ENCODE data around the gene ARHGAP10.
"Not testable (repeated sequence)": the region's sequence is repeated elsewhere in the genome, so short reads cannot be mapped to it uniquely, and the experiment has no call there.

The ARHGAP10 gene

GRCh38 chr4:148069895-148070178, 337.9 kb downstream of the ARHGAP10 start:
- no peak for FAIRE-seq

- FAIRE-seq = no peak
Measured at GRCh38 chr4:148071009-148071408, 339.1 kb downstream of the ARHGAP10 start.

GRCh38 chr4:148072789-148073188, 340.9 kb downstream of the ARHGAP10 start:
- no peak for FAIRE-seq

- FAIRE-seq = no peak
Measured at GRCh38 chr4:148073349-148073748, 341.5 kb downstream of the ARHGAP10 start.

GRCh38 chr4:148074462-148074861, 342.6 kb downstream of the ARHGAP10 start:
- no peak for FAIRE-seq

DNA sequence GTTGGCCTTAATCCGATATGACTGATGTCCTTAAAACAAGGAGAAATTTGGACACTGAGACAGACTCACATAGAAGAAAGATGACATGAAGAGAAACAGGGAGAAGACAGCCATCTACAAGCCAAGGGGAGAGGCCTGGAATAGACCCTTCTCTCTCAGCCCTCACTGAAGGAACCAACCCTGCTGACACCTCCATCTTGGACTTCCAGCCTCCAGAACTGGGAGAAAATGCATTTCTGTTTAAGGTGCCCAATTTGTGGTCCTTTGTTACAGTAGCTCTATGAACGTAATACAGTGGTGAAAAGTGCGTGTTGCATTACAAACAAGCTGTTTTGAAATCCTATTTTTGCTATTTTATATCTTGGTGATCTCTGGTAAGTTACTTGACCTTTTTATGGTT, 343.6 kb downstream of the ARHGAP10 start:
- FAIRE-seq = no peak

GRCh38 chr4:148076964-148077363, 345.1 kb downstream of the ARHGAP10 start:
- FAIRE-seq = no peak

GRCh38 chr4:148077581-148077980, 345.7 kb downstream of the ARHGAP10 start:
- no peak for FAIRE-seq

- no peak for FAIRE-seq
Measured at GRCh38 chr4:148078061-148078460, 346.2 kb downstream of the ARHGAP10 start.

DNA sequence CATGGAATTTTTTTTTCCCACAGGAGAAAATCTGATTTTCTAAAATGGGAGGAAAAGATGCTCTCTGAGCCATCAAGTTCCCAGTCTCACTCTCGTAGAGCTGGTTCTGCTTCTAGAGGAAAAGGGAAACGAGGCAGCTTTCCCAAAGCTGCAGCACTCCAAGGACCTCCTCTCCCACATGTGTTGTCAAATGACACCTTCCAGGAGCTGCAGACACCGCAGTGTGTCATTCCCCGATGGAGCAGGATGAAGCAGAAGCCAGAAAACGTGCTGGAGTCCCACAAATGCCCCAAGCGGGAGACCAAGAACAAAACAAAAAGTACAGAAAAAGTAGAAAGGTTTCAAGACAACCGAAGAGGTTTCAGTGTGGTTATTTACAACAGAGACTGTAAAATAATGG, 348.1 kb downstream of the ARHGAP10 start:
- no peak for FAIRE-seq

- no peak for FAIRE-seq
Measured at GRCh38 chr4:148081267-148081666, 349.4 kb downstream of the ARHGAP10 start.

- no peak for FAIRE-seq
Measured at GRCh38 chr4:148081745-148082144, 349.9 kb downstream of the ARHGAP10 start.

DNA sequence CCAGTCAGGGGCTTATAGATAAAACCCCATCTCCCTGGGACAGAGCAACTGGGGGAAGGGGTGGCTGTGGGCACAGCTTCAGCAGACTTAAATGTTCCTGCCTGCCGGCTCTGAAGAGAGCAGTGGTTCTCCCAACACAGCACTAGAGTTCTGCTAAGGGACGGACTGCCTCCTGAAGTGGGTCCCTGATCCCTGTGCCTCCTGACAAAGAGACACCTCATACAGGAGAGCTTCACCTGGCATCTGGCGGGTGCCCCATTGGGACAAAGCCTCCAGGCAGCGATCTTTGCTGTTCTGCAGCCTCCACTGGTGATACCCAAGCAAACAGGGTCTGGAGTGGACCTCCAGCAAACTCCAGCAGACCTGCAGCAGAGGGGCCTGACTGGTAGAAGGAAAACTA, 351.2 kb downstream of the ARHGAP10 start:
- FAIRE-seq = not testable (repeated sequence)

DNA sequence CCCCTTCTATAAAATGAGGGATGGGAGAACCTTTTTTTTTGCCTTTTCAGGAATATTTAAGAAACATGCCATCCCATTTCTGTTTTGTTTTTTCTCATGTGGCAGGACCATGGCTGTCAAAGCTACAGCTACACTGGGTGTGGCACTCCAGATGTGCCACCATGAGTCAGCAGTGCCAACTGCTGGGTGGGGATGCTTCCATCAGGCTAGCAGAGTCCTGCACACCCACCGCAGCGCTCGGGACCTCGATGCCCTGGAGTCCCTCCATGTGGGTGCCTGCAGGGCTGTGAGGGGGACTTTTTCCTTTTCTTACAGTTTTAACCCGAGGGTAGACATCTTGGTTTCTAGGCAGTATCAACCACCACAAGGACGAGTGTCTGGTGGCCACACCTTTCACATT, 357.7 kb downstream of the ARHGAP10 start:
- no peak for FAIRE-seq

GRCh38 chr4:148090029-148090428, 358.1 kb downstream of the ARHGAP10 start:
- FAIRE-seq = no peak

- FAIRE-seq = no peak
Measured at GRCh38 chr4:148090503-148091476, 358.9 kb downstream of the ARHGAP10 start.

DNA sequence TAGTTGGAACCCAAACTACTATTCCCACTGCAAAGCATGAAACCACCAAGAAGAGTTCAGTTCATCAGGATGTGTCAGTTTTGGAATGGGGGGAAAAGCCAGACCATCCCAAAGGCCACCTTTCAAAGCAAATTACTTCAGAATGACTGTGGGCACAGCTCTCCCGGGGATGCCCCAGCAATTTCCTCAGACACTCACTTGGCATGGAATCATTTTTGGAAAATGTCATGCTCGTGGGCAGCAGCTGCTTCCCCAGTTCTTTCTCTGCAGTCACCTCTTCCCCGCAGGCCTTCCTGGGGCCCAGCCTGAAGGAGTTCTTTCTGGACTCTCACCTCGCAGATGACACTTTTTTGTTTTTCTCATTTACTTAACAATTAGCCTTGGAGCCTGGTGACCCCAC, 360.0 kb downstream of the ARHGAP10 start:
- no peak for FAIRE-seq

- FAIRE-seq = no peak
Measured at GRCh38 chr4:148092316-148093014, 360.6 kb downstream of the ARHGAP10 start.

DNA sequence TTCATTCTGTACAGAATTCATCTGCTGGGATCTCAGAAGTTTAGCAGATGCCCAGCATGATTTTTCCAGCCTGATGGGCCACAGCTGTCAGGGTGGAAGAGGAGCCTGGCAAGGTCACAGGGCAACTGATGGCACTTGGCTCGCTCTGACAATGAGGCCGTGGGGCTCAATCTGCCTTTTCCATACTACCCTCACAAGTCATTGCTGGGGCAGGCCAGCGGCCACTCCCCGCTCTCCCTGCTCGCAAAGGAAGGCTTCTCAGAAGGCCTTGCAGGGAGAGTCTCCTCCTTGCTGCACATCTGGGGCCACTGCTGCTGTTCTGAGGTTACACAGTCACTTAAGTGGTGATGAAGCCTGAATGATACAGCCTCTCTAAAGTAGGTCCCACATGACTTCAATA, 361.2 kb downstream of the ARHGAP10 start:
- FAIRE-seq = no peak

DNA sequence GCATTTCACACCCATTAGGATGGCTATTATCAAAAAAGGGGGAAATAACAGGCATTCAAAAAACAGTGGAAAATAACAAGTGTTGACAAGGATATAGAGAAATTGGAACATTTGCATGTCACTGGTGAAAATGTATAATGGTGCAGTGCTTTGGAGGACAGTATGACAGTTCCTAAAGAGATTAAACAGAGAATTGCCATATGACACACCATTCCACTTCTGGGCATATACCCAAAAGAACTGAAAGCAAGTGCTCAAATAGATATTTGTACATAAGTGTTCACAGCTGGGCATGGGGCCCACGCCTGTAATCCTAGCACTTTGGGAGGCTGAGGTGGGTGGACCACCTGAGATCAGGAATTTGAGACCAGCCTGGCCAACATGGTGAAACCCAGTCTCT, 362.3 kb downstream of the ARHGAP10 start:
- no peak for FAIRE-seq

- FAIRE-seq = no peak
Measured at GRCh38 chr4:148095346-148095923, 363.5 kb downstream of the ARHGAP10 start.

- FAIRE-seq = no peak
Measured at GRCh38 chr4:148097801-148098200, 365.9 kb downstream of the ARHGAP10 start.

GRCh38 chr4:148101235-148101634, 369.3 kb downstream of the ARHGAP10 start:
- no peak for FAIRE-seq

DNA sequence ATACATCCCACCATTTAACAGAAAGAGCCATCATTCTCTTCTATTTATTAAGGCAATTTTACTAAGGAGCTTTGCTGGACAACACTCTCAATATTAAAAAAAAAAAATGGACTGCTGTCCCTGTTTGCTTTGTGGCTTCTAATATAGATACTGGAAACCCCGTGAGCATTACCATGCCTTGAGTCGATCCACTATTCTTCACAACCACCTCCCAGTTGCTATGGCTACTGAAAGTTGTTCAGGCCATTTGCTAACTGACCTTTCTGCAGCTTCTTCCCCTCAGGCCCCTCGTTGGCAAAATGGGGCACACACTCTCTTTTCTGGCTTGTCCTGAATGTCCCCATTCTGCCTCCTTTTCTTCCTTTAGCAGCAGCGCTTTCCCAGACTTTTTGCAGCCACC, 369.9 kb downstream of the ARHGAP10 start:
- FAIRE-seq = no peak
